ENCODE results near the gene FMO5.

Gene FMO5

GRCh38 chr1:147242449-147243227 lies 17.5 kb upstream of the FMO5 start, which contains the start of gene CHD1L (continued):
- TF ChIP-seq ZNF510 (tag by site-specific recombination; IDR thresholded peaks at IDR 0.05; ENCODE audit: insufficient replicate concordance) (no peak), IKZF3 (tag by site-specific recombination; IDR thresholded peaks at IDR 0.05) (peak; percentile 33; the same call in 1 of the 2 replicates), PBX3 (CRISPR knock-in tag; IDR thresholded peaks at IDR 0.05) (peak; percentile 78; the same call in 1 of the 2 replicates), ZNF404 (tag by site-specific recombination; IDR thresholded peaks at IDR 0.05) (no peak), ZNF843 (tag by site-specific recombination; IDR thresholded peaks at IDR 0.05) (no peak), OSR2 (tag by site-specific recombination; IDR thresholded peaks at IDR 0.05) (peak; percentile 54; the same call in 1 of the 2 replicates), ZBTB11 (tag by site-specific recombination; conservative IDR thresholded peaks at IDR 0.05; ENCODE audit: low read depth) (peak; percentile 76), ZNF600 (tag by site-specific recombination; IDR thresholded peaks at IDR 0.05) (peak; percentile 97), TRIM28 (IDR thresholded peaks at IDR 0.05; ENCODE audit: borderline replicate concordance, low read length) (no peak; the same call in 1 of the 2 replicates), CTCF (tag by site-specific recombination; IDR thresholded peaks at IDR 0.05) (peak; percentile 99), YY1 (tag by site-specific recombination; IDR thresholded peaks at IDR 0.05) (0 out of 2 replicates have a peak, but pooled peaks have one; percentile 61), YY2 (tag by site-specific recombination; IDR thresholded peaks at IDR 0.05) (no peak), ZBTB17 (tag by site-specific recombination; IDR thresholded peaks at IDR 0.05) (peak; percentile 9), ZNF580 (tag by site-specific recombination; IDR thresholded peaks at IDR 0.05) (peak; percentile 56; the same call in 1 of the 2 replicates), KLF17 (tag by site-specific recombination; IDR thresholded peaks at IDR 0.05) (0 out of 2 replicates have a peak, but pooled peaks have one; percentile 29), MYNN (tag by site-specific recombination; IDR thresholded peaks at IDR 0.05; ENCODE audit: borderline replicate concordance) (no peak), ZNF610 (tag by site-specific recombination; IDR thresholded peaks at IDR 0.05; ENCODE audit: borderline replicate concordance) (peak; percentile 58; the same call in 1 of the 2 replicates)
